Stimulated activated CD8-positive, alpha-beta memory T cell treated with anti-CD3 and anti-CD28 coated beads, Interleukin-7, amount 100 ng/mL, for 1 hour (primary cell): ENCODE data around the gene TRIM54.
A peak's percentile ranks its signal among the peaks of the same experiment; 100 is the strongest.

Experiments used
- DNase-seq, 2 donors: peaks; one replicate each; pipeline ENCODE4 v3.0.0-alpha.2; 2020; ENCODE audit warnings: low read depth in 2 of 2

TRIM54 gene, protein sequence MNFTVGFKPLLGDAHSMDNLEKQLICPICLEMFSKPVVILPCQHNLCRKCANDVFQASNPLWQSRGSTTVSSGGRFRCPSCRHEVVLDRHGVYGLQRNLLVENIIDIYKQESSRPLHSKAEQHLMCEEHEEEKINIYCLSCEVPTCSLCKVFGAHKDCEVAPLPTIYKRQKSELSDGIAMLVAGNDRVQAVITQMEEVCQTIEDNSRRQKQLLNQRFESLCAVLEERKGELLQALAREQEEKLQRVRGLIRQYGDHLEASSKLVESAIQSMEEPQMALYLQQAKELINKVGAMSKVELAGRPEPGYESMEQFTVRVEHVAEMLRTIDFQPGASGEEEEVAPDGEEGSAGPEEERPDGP

DNA sequence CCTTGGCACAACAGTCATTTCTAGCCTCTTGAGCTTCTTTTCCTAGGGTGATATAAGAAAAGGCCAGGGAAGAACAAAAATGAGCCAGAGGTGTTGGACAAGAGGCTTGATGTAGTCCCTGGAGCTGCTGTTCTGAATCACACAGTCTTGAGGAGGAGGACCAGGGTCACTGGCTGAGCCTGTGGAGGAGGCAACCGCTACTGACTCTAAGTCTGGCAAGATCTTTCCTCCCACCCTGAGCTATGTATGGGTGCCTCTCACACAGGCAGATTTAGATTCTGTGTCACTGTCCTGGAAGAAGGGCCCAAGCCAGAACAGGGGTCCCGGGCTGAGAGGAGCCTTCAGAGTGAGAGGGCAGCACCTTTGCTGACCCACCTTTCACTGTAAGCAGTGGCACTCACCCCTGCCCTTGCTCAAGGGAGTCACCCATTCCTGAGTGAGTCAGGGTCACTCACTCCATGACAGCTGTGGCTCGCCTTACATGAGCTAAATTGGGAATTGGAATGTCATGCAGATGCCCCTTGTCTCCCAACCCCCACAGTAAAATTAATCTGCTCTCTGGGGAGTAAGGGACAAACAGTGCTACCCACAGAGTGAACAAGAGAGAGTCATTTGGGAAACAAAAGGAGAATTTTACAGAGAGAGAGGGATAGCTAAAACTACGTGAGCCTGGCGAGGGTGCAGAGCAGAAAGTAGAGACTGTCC, at the start of gene TRIM54:
TSS of gene TRIM54 (plus strand) at position 575 of the 705 bp plus-strand sequence. CDS start 303 bp downstream, outside the sequence.
- DNase-seq: no peak

DNA sequence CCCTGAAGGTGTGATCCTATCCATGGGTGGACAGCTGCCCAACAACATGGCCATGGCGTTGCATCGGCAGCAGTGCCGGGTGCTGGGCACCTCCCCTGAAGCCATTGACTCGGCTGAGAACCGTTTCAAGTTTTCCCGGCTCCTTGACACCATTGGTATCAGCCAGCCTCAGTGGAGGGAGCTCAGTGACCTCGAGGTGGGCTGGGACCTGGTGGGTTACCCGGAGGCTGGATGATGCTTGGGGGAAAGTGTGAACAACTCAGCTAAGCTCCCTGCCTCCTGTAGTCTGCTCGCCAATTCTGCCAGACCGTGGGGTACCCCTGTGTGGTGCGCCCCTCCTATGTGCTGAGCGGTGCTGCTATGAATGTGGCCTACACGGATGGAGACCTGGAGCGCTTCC, 48.9 kb upstream of the TRIM54 start:
- DNase-seq: no peak

DNA sequence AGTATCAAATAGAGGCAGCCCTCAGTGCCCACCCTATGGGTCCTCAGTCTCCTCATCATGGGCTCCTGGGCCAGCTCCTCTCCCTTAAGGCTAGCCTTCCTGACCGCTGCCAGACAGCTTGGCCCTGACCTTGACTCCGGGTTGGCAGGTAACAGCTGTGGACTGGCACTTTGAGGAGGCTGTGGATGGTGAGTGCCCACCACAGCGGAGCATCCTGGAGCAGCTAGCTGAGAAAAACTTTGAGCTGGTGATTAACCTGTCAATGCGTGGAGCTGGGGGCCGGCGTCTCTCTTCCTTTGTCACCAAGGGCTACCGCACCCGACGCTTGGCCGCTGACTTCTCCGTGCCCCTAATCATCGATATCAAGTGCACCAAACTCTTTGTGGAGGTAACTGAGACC, 46.1 kb upstream of the TRIM54 start:
- DNase-seq: no peak

DNA sequence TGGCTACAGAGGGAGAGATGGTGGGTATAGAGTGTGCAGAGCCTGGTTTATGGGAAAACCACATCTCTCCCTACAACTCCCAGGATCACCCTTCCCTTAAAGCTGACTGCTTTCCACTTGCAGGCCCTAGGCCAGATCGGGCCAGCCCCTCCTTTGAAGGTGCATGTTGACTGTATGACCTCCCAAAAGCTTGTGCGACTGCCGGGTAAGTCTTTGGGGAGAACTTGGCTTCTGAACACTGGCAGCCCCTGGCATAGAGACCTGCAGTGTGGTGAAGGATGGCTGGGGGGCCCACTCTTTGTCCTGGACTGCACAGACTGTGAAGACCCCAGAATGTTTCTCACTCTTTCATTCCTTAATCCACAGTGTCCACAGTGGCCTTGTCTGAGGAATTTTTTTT, 45.6 kb upstream of the TRIM54 start:
- DNase-seq: no peak

DNA sequence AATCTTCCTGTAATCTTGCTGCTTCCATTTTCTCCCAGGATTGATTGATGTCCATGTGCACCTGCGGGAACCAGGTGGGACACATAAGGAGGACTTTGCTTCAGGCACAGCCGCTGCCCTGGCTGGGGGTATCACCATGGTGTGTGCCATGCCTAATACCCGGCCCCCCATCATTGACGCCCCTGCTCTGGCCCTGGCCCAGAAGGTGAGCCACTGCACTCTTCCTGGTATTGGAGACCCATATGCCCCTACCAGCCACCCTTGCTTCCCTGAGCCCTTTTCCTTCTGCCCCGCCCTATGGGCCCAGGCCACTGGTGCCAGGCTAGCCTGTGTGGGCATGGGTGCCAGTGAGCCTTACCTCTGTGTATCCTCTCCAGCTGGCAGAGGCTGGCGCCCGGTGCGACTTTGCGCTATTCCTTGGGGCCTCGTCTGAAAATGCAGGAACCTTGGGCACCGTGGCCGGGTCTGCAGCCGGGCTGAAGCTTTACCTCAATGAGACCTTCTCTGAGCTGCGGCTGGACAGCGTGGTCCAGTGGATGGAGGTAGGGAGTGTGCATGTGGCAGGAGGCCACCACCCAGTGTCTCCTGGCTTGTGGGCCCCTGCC, 44.8 kb upstream of the TRIM54 start:
- no peak for DNase-seq

DNA sequence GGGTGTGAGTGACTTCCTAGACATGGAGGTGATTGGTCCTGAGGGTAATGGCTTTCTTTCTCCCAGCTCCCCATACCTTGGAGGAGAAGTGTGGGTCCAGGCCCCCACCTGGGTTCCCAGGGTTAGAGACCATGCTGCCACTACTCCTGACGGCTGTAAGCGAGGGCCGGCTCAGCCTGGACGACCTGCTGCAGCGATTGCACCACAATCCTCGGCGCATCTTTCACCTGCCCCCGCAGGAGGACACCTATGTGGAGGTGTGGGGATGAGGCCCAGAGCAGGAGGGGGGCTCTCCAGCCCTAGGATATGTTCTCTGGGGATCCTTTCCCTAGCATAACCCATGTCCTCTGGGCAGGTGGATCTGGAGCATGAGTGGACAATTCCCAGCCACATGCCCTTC, 43.3 kb upstream of the TRIM54 start:
- DNase-seq: no peak

DNA sequence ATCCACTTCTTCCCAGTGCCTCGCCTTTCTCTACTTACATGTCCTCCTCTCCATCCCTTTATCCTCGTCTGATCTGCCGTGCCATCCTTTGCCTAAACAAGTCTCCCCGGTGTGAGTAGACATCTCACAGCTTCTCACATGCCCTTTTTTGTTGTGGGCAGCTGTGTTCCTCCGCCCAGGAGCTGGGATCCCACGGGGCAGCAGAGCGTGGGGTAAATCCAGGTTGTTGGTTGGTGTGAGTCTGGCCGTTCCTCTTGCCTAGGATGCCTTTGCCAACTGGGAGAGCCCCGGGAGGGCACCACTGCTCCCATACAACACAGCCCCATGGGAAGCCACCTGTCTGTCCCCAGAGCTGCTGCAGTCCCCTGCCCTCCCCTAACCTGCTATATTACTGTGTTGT, 41.8 kb upstream of the TRIM54 start:
- no peak for DNase-seq

DNA sequence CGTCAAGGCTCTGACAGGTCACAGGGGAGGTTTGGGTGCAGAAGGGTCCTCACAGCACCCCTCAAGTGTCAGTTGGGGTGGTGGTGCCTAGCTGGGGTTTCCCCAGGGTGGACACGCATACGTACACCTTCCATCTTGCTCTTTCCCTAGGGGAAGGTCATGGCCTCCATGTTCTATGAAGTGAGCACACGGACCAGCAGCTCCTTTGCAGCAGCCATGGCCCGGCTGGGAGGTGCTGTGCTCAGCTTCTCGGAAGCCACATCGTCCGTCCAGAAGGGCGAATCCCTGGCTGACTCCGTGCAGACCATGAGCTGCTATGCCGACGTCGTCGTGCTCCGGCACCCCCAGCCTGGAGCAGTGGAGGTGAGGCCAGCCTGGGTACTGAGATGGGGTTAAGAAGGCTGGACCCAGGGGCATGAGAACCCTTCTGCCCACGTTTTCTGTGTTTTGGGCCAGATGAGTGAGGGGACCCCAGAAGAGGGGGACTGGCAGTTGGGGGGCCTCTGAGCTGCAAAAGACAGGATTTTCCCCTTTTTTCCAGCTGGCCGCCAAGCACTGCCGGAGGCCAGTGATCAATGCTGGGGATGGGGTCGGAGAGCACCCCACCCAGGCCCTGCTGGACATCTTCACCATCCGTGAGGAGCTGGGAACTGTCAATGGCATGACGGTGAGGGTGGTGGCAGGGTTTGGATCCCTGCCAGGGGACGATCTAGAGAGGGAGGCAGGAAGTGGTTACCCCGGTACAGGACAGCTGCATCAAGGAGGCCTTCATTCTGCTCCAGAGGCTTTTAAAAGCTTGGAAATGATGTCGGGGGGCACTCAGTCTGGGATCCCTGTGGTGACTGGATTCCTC, 40.2 kb upstream of the TRIM54 start:
- no peak for DNase-seq

DNA sequence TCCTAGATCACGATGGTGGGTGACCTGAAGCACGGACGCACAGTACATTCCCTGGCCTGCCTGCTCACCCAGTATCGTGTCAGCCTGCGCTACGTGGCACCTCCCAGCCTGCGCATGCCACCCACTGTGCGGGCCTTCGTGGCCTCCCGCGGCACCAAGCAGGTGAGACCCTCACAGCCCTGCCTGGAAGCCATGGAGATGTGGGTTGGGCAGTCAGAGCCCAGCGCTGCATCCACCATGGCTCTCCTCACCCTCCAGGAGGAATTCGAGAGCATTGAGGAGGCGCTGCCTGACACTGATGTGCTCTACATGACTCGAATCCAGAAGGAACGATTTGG, 39.6 kb upstream of the TRIM54 start:
- no peak for DNase-seq

DNA sequence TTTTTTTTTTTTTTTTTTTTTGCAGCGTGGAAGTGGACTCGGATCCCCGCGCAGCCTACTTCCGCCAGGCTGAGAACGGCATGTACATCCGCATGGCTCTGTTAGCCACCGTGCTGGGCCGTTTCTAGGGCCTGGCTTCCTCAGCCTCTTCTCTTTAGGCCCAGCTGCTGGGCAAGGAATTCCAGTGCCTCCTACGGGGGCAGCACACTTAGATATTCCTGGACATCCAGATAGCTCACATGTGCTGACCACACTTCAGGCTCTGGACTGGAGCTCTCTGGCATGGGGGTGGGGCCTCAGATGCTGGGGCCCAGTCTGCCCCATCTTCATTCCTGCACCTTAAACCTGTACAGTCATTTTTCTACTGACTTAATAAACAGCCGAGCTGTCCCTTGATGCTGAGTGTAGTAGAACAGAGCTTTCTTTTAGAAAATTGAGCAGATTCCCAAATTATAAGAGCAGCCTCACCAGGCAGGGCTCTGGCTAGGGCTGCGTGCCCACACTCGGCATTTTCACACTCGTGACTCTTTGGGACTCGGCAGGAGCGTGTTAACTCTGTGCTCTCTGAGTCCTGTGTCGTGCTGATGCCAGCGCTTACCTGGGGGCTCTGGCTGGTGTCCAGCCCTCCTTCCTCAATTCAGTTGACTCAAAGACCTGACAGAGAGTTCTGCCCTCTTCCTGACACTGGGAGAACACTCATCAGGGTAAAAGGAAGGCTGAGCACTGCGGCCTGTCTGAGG, 38.7 kb upstream of the TRIM54 start:
- no peak for DNase-seq

DNA sequence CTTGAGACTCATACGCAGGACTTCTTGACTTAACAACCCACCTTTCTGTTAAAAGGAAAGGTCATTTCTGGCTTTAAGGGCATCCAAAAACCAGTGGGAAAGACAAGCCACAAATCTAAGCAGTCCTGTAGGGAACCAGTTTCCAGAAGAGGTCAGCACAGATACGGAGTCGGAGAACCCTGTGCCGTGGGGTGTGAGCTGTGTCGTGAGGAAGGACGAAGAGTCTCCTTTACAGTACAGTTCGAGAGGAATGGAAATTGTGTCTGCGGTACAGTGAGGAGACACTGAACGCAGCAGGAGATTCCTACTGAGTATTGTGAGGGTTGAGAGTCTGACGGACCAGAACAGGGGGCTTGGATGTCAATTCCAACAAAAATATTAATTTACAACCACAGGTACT, 37.1 kb upstream of the TRIM54 start:
- DNase-seq: no peak

DNA sequence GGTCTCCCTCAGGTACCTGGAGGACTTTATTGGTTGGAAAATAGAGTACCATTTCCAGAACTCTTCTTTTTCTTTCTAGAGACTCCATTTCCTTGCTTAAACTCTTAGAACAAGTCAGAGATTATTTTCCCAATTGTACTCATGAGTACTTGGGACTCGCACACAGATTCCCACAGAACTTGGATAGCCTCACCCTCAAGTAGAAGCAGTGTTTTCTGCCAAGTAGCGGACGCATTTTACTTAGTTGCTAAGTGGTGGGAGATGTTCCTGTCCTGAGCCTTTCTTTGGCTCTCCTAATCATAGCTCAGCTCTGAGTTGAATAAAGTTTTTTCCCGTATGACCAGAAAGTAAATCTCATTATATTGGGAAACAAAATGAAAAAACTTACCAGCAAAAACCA, 36.6 kb upstream of the TRIM54 start:
- DNase-seq: no peak

DNA sequence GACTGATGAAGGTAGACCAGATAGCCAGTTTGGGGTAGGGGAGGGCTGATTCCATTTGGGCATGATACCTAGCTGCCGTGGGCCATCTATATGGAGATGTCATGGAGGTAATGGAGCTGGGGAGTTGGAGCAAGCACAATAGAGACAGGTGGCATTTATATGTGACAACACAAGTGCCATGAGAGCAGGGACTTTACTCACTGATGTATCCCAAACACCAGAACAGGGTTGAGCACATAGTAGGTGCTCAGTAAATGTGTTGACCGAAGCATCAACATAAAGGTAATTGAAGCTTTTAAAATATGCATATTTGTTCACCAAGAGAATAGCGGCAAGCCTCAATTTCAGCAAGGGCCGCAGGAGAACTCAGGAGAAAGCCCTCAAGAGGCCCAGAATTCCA, 34.3 kb upstream of the TRIM54 start:
- DNase-seq: no peak

DNA sequence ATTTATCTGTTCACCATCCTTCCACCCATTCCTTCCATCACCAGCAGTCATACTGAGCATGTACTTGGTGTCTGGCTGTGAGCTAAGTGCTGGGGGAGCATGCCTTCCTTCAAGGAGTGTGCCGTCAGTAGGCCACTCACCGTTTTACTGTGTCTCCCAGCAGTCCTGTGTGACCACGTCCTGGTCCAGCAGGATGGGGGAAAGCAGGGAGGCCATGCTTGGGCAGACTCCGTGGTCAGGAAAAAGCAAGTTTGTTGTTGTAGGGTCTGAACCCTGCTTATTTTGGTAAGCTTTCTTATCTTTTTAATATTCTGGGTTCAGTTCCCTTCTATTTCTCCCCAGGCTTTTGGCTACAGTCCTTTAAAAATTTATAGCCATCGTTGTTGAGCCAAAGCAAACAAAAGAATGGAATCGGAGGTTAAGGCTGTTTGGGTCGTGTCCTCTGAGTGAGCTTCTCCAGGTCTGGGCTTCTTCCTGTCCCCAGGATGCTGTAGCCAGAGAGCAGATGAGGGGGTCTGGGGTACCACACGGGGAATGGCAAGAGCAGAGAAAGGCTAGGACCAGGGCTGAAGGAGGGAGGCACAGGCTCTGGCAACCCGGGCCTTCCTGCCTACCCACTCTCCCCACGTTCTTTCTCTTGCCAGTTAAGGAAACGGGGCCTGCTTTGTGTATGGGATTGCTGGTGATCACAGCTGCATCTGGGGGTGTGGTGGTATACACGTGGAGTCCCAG, 32.9 kb upstream of the TRIM54 start:
- no peak for DNase-seq

DNA sequence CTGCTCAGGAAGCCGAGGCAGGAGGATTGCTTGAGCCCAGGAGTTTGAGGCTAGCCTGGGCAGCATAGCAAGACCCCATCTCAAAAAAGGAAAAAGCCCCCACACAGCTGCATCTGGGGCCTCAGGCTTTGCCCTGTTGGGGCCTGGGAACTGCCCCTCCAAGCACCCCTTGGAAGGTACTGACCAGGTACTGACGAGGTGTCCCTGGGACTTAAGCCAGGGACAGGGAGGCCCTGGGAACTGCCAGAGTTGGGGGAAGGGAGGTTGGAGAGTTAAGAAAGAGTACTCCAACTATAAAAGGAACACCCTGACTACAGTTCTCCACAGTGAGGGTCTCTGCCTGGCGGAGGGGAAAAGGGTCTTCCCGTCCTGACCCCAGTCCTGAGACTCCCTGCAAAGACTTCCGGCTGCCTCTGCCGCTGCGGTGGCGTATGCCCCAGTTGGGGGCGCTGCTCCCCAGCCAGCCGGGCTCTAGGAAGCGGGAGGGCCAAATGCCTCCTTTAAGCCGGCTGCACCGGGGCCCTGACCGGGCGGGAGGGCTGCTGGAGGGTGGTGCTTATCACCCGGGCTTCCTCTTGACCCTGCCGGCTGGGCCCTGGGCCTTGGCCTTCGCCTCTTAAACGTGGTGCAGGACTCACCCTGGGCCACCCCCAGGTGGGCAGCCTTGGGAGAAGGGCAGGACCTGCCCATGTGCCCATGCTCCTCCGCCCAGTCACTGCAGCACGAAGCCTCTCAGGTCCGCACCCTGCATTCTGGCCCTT, 32.2 kb upstream of the TRIM54 start:
- DNase-seq: peak in 1 of 2 donors; percentile 8

DNA sequence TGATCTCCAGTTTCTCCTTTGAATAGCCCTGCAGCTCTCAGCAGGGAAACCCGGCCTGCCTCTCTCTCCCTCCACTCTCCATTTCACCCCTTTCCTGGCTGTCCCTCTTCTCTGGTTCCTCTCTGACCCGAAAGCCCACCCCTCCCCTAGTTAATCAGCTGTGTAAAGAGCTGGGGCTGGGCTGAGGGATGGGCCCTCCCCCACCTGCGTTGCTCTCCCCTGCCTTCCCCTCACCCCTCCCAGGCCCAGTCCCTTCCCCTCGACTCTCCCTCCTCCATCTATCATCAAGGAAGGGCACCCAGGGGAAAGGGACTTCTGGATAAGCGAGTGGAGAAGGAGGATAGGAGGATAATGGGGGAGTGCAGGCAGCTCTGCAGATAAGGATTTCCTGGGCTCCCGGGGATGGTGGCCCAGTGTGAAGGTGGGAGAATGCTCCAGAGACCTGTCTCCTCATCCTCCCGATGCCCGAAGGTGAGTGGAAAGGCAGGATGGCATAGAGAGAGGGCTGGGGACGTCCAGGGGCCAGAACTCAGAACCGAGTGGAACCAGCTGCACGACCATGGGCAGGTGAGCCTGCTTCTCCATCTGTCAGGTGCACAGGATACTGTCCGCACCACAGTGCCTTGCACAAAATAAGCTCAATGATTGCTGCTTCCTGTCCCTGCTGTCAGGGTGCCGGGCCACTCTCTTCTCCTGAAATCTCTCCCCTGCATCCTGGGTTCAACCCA, 31.4 kb upstream of the TRIM54 start:
- DNase-seq: no peak

DNA sequence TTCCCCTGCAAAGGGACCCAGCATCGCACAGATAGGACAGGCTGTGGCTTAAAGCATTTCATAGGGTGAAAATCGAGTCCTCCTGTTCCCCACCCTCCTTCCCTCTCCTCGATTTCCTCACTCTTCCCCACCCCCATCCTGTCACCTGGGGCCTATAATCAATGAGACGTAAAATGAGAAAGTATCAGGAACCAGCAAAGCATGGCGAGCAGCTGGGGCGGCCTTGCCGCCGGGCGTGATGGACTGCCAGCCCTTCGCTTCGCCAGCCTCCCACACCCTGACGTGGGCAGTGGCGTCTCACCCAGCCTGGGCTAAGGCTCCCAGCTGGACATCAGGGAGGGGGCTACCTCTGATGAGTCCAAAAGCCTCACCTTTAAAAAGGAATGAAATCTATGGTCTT, 30.5 kb upstream of the TRIM54 start:
- DNase-seq: no peak

DNA sequence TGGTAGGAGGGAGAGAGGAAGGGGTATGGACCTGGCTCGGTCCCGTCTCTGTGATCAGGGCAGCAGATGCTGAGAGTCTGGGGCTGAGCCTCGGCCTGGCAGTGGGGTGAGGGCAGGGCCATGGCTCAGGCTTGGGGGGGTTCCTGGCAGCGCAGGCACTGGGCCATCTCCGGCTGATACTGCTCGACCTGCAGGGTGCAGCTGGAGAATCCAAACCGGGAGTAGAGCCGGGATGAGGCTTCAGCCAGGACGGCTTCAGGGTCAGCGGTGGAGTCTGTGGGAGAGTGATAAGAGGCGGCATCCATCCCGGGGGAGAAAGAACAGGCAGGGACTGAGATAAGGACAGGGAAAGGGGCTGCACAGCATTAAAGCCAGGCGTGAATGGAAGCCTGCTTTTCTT, 27.0 kb upstream of the TRIM54 start:
- no peak for DNase-seq

DNA sequence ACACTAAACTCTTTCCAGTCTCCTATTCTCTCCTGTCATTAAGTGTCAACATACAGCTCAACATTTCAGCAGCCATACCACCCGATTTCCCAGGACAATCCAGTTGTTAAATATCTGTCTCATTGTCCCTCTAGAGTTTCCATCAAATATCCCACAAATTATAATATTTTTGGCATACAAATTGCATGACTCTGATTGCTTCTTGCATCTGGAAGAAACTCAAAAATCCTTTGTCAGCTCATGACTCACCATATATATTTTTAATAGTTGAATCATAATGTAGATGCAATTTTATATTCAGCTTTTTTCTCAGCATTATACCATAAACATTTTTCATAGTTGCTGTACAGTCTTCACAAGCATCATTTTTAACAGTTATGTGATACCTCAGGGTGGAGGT, 26.6 kb upstream of the TRIM54 start:
- DNase-seq: no peak
